PC-9 (cell line): ENCODE data around the gene SLC25A3.

Source experiments
- EZH2 ChIP-seq: fragments of 200-600 bp; sonication (generic); IDR thresholded peaks from 2 replicates; pipeline ENCODE4 v1.8.0; 2017; ENCODE audit warnings: antibody characterized with exemption, low read depth
- TF ChIP-seq, protein P1 (sequence below): fragments of 200-600 bp; sonication (generic); conservative IDR thresholded peaks from 2 replicates; pipeline ENCODE4 v1.6.1; 2017; ENCODE audit warnings: mixed run types, antibody characterized with exemption, mild to moderate bottlenecking, moderate library complexity

DNA sequence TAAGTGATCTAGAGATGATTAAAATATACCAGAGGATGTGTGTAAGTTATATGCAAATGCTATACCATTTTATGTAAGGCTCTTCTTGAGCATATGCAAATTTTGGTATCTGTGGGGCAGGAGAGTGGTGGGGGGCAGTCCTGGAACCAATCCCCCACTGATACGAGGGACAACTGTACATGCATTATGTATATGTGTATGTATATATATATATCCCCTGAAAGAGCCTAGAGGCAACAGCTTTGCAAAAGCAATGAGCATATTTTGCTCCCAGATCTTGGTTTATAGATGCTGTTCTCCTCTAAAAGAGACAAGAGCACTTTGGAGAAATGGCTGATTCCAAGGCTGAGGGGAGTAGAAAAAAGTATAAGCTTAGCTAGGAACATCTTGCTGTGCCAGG, 12.4 kb upstream of the SLC25A3 start:
- TF ChIP-seq, protein P1, sequence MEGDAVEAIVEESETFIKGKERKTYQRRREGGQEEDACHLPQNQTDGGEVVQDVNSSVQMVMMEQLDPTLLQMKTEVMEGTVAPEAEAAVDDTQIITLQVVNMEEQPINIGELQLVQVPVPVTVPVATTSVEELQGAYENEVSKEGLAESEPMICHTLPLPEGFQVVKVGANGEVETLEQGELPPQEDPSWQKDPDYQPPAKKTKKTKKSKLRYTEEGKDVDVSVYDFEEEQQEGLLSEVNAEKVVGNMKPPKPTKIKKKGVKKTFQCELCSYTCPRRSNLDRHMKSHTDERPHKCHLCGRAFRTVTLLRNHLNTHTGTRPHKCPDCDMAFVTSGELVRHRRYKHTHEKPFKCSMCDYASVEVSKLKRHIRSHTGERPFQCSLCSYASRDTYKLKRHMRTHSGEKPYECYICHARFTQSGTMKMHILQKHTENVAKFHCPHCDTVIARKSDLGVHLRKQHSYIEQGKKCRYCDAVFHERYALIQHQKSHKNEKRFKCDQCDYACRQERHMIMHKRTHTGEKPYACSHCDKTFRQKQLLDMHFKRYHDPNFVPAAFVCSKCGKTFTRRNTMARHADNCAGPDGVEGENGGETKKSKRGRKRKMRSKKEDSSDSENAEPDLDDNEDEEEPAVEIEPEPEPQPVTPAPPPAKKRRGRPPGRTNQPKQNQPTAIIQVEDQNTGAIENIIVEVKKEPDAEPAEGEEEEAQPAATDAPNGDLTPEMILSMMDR, result no peak
- TF ChIP-seq EZH2, result no peak
